Neural progenitor cell (in vitro differentiated cells): ENCODE measurements around the gene DCDC2. TPM values are rescaled to one million over a fixed set of nuclear protein-coding genes. Genes with fewer than 3 reads are reported as not detected.

Experiments used
- DNase-seq: peaks from one replicate; pipeline ENCODE4 v3.0.0-alpha.2; 2016; ENCODE audit warnings: low spot score
- H2AFZ ChIP-seq: fragments of 200-600 bp; sonication (generic); replicated peaks from 2 replicates; pipeline ENCODE4 v1.6.1; 2016; ENCODE audit warnings: antibody characterized with exemption
- H3F3A ChIP-seq: fragments of 200-600 bp; sonication (generic); 2 replicates; pipeline ENCODE4 v1.6.1; 2016; ENCODE audit warnings: antibody characterized with exemption, low read depth
- H3K27ac ChIP-seq: fragments of 200-600 bp; sonication (generic); 2 replicates; pipeline ENCODE4 v1.5.1; 2016; ENCODE audit warnings: mild to moderate bottlenecking
- H3K27me3 ChIP-seq: fragments of 200-600 bp; sonication (generic); 2 replicates; pipeline ENCODE4 v1.6.1; 2016; ENCODE audit warnings: mild to moderate bottlenecking, moderate library complexity
- H3K36me3 ChIP-seq: fragments of 200-600 bp; sonication (generic); 2 replicates; pipeline ENCODE4 v1.5.1; 2016
- H3K4me1 ChIP-seq: fragments of 200-600 bp; sonication (generic); 2 replicates; pipeline ENCODE4 v1.6.1; 2016; ENCODE audit warnings: mixed run types
- H3K4me2 ChIP-seq: fragments of 200-600 bp; sonication (generic); 2 replicates; pipeline ENCODE4 v1.6.1; 2016
- H3K4me3 ChIP-seq: fragments of 200-600 bp; sonication (generic); 2 replicates; pipeline ENCODE4 v1.5.1; 2016
- H3K79me2 ChIP-seq: fragments of 200-600 bp; sonication (generic); 2 replicates; pipeline ENCODE4 v1.6.1; 2016; ENCODE audit warnings: low read depth
- H3K9ac ChIP-seq: fragments of 200-600 bp; sonication (generic); 2 replicates; pipeline ENCODE4 v1.6.1; 2016
- H3K9me3 ChIP-seq: fragments of 200-600 bp; sonication (generic); 2 replicates; pipeline ENCODE4 v1.5.1; 2016; ENCODE audit warnings: low read depth
- H4K20me1 ChIP-seq: fragments of 200-600 bp; sonication (generic); 2 replicates; pipeline ENCODE4 v1.6.1; 2016; ENCODE audit warnings: low read depth
- H3K27ac Mint-ChIP-seq: 3 replicates; pipeline ENCODE4 v1.8.0; 2021; ENCODE audit warnings: mixed read lengths
- H3K27me3 Mint-ChIP-seq: 2 replicates; pipeline ENCODE4 v1.8.0; 2022; ENCODE audit warnings: low read depth, mild to moderate bottlenecking, inconsistent platforms, moderate library complexity, mixed read lengths; ENCODE audit not compliant: insufficient read depth
- H3K36me3 Mint-ChIP-seq: 3 replicates; pipeline ENCODE4 v1.8.0; 2021; ENCODE audit warnings: mixed read lengths
- H3K4me1 Mint-ChIP-seq: 3 replicates; pipeline ENCODE4 v1.8.0; 2021; ENCODE audit warnings: mixed read lengths
- H3K4me3 Mint-ChIP-seq: 3 replicates; pipeline ENCODE4 v1.8.0; 2021; ENCODE audit warnings: mild to moderate bottlenecking, moderate library complexity, mixed read lengths
- H3K9me3 Mint-ChIP-seq: 3 replicates; pipeline ENCODE4 v1.8.0; 2020; ENCODE audit warnings: mixed read lengths
- CTCF ChIP-seq: fragments of 200-600 bp; sonication (generic); IDR thresholded peaks from 2 replicates; pipeline ENCODE4 v1.5.1; 2017; ENCODE audit warnings: antibody characterized with exemption, mild to moderate bottlenecking
- EZH2 ChIP-seq: fragments of 200-600 bp; sonication (generic); IDR thresholded peaks from 2 replicates; pipeline ENCODE4 v1.6.1; 2017; ENCODE audit warnings: antibody characterized with exemption, mild to moderate bottlenecking, moderate library complexity
- EZH2phosphoT487 ChIP-seq: fragments of 200-600 bp; sonication (generic); IDR thresholded peaks from 2 replicates; pipeline ENCODE4 v1.6.1; 2017; ENCODE audit warnings: antibody characterized with exemption
- total RNA-seq: library from RNA; depleted of rRNA; stranded (reverse); fragments of >200 nt; gene quantifications from 2 replicates; pipeline ENCODE4 v1.2.3, GENCODE V29; 2015; ENCODE audit warnings: low replicate concordance

Gene DCDC2
- total RNA-seq, 1 donor from 2014 or later = not detected

- no peaks in the 10 kb centered on the region for H3K9me3 Mint-ChIP-seq
- H3K36me3 Mint-ChIP-seq = no peaks in the 10 kb centered on the region
- no peaks in the 10 kb centered on the region for H3K79me2 ChIP-seq
- no peak overlapping the region for H3K27ac ChIP-seq
- TF ChIP-seq EZH2phosphoT487 = no peak
- no peak for TF ChIP-seq EZH2
- no peak for TF ChIP-seq CTCF
- no peaks in the 10 kb centered on the region for H3K36me3 ChIP-seq
- no peaks in the 10 kb centered on the region for H3K27me3 ChIP-seq
- no peak overlapping the region for H3K9ac ChIP-seq
- peaks cover 5% of the 10 kb centered on the region for H3K27me3 Mint-ChIP-seq
- no peaks in the 10 kb centered on the region for H4K20me1 ChIP-seq
- no peak overlapping the region for H2AFZ ChIP-seq
- DNase-seq = no peak
- no peaks in the 10 kb centered on the region for H3F3A ChIP-seq
- H3K4me2 ChIP-seq = no peak overlapping the region
- H3K4me3 ChIP-seq = no peak overlapping the region
- no peak overlapping the region for H3K4me3 Mint-ChIP-seq
- H3K27ac Mint-ChIP-seq = no peak overlapping the region
- no peaks in the 10 kb centered on the region for H3K4me1 Mint-ChIP-seq
- no peaks in the 10 kb centered on the region for H3K4me1 ChIP-seq
- no peaks in the 10 kb centered on the region for H3K9me3 ChIP-seq
Measured at GRCh38 chr6:24139080-24139479, 218.8 kb downstream of the DCDC2 start.

- Histone ChIP-seq H3K36me3 (no peaks in the 10 kb centered on the region), H3K79me2 (no peaks in the 10 kb centered on the region), H3F3A (no peaks in the 10 kb centered on the region), H3K27ac (no peak overlapping the region), H3K9ac (no peak overlapping the region), H3K9me3 (no peaks in the 10 kb centered on the region), H3K27me3 (no peaks in the 10 kb centered on the region), H3K4me1 (no peaks in the 10 kb centered on the region), H3K4me2 (no peak overlapping the region), H3K4me3 (no peak overlapping the region), H2AFZ (no peak overlapping the region), H4K20me1 (peaks cover 3% of the 10 kb centered on the region)
- H3K27ac Mint-ChIP-seq = no peak overlapping the region
- DNase-seq = no peak
- no peak for TF ChIP-seq EZH2phosphoT487
- TF ChIP-seq EZH2 = no peak
- TF ChIP-seq CTCF = no peak
- peaks cover 1% of the 10 kb centered on the region for H3K4me1 Mint-ChIP-seq
- H3K4me3 Mint-ChIP-seq = no peak overlapping the region
- peaks cover 2% of the 10 kb centered on the region for H3K27me3 Mint-ChIP-seq
- no peaks in the 10 kb centered on the region for H3K36me3 Mint-ChIP-seq
- H3K9me3 Mint-ChIP-seq = no peaks in the 10 kb centered on the region
Measured at GRCh38 chr6:24131751-24132150, 226.1 kb downstream of the DCDC2 start.

DNA sequence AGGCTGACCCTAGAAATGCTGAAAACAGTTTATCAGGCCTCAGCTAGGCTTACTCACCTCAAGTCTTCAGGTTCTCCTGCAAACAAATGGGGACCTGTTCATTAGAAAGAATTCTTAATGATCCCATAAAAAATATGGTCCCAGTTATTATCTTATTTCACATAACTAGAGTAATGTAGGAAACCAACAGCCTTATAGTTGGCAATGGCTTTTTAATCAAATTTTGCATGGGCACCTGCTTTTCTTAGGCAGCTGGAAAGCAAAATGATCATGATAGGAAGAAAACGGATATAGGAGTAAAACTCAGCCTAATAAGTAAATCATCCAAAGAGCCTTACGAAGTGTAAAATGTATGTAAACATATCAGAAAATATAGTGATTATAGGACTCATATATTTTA, 230.5 kb downstream of the DCDC2 start:
- H3K4me3 Mint-ChIP-seq = no peak overlapping the region
- no peaks in the 10 kb centered on the region for H3K36me3 Mint-ChIP-seq
- Histone ChIP-seq H3K9me3 (no peaks in the 10 kb centered on the region), H3K4me1 (peaks cover 5% of the 10 kb centered on the region), H3F3A (peaks cover 5% of the 10 kb centered on the region), H3K79me2 (no peaks in the 10 kb centered on the region), H3K9ac (no peak overlapping the region), H3K4me3 (no peak overlapping the region), H4K20me1 (peaks cover 7% of the 10 kb centered on the region), H3K27me3 (peaks cover 8% of the 10 kb centered on the region), H3K4me2 (no peak overlapping the region), H2AFZ (no peak overlapping the region), H3K27ac (no peak overlapping the region), H3K36me3 (no peaks in the 10 kb centered on the region)
- no peaks in the 10 kb centered on the region for H3K27me3 Mint-ChIP-seq
- peaks cover 7% of the 10 kb centered on the region for H3K4me1 Mint-ChIP-seq
- TF ChIP-seq EZH2phosphoT487 (no peak), CTCF (no peak), EZH2 (no peak)
- H3K27ac Mint-ChIP-seq = no peak overlapping the region
- no peak for DNase-seq
- H3K9me3 Mint-ChIP-seq = no peaks in the 10 kb centered on the region
